GM12874 (cell line): ENCODE data around the gene ADRA2B.

ENCODE experiments used
- TF ChIP-seq, protein P1 (sequence below): IDR thresholded peaks from 2 replicates; pipeline ENCODE4 v1.5.1; 2011; ENCODE audit warnings: low read depth, mild to moderate bottlenecking, control low read depth, low read length, moderate library complexity; ENCODE audit not compliant: insufficient read depth

ADRA2B gene

DNA sequence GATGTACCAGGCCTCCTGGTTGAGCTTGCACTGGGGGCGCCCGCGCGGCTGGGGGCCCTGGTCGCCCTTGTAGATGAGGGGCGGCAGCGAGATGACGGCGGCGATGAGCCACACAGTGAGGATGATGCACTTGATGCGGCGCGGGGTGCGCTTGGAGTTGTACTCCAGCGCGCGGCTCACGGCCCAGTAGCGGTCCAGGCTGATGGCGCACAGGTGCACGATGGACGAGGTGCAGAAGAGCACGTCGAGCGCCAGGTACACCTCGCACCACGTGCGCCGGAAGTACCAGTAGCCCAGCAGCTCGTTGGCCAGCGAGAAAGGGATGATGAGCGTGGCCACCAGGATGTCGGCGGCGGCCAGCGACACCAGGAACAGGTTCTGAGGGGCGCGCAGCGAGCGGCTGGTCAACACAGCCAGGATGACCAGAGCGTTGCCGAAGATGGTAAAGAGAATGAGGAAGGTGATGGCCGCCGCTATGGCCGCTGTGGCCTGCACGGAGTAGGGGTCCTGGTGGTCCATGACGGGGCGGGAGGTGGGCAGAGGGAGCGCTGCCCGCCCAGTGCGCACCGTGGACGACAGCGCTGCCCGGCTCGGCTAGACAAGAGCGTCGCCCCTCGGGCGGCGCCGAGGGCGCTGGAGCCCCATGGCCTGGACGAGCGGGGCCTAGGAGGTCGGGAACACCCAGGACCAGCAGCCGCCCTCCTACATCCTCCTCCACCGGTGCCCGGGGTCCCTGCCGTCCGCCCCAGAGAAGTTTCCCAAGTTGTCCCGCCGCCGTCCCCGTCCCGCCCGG, 544 bp downstream of the ADRA2B start:
- TF ChIP-seq, protein P1, sequence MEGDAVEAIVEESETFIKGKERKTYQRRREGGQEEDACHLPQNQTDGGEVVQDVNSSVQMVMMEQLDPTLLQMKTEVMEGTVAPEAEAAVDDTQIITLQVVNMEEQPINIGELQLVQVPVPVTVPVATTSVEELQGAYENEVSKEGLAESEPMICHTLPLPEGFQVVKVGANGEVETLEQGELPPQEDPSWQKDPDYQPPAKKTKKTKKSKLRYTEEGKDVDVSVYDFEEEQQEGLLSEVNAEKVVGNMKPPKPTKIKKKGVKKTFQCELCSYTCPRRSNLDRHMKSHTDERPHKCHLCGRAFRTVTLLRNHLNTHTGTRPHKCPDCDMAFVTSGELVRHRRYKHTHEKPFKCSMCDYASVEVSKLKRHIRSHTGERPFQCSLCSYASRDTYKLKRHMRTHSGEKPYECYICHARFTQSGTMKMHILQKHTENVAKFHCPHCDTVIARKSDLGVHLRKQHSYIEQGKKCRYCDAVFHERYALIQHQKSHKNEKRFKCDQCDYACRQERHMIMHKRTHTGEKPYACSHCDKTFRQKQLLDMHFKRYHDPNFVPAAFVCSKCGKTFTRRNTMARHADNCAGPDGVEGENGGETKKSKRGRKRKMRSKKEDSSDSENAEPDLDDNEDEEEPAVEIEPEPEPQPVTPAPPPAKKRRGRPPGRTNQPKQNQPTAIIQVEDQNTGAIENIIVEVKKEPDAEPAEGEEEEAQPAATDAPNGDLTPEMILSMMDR: no peak

DNA sequence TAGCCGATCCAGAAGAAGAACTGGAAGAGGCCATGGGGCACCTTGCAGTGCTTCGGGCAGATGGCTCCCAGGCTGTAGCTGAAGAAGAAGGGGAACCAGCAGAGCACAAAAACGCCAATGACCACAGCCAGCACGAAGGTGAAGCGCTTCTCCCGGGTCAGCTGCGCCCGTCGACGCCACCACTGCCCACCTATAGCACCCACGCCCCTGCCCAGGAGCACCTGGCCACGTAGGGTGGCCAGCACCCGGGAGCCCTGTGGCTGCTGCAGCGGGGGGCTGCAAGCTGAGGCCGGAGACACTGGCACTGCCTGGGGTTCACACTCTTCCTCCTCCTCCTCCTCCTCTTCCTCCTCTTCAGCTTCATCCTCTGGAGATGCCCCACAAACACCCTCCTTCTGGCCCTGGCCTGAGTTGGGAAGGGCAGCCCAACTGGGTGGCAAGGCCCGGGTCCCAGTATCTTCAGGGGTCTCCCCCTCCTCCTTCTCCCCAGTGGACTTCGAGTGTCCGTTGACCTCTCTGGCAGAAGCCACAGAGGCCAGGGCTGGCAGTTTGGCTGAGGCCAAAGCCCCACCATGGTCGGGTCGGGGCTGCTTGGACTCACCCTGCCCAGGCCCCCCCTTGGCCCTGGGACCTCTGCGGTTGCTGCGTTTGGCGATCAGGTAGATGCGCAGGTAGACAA, 1.3 kb downstream of the ADRA2B start:
- TF ChIP-seq, protein P1: no peak

DNA sequence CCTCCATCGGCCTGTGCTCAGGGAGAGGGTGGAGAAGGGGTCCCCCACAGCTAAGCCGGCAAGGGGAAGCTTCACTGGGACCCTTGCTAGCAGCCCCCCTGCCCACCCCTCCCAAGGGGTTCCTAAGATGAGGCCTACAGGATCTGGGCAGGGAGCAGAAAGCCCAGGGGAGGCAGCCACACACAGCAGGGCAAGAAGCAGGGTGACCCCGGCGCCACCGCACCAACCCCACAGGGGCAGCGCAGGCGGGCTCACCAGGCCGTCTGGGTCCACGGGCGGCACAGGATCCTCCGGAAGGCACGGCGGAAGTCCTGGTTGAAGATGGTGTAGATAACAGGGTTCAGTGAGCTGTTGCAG, 1.8 kb downstream of the ADRA2B start:
- TF ChIP-seq, protein P1: no peak

DNA sequence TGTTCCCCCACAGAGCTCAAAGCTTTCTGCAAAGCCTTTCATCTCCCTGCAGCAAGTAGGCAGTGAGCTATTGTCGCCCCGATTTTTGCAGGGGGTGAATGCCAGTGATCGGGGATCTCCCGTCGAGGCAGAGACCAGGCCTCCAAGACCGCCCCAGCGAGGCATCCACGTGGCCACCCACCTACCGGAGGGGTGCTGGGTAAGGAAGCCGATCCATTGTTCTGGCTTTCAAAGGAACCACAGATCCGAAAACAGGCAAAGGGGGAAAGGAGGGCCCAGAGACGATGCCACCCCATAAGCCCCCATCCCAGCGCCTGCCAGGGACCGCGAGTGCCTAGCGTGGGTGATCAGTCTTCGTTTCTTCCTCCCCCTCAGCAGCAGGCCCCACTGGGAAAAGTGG, 2.4 kb downstream of the ADRA2B start:
- TF ChIP-seq, protein P1: no peak

DNA sequence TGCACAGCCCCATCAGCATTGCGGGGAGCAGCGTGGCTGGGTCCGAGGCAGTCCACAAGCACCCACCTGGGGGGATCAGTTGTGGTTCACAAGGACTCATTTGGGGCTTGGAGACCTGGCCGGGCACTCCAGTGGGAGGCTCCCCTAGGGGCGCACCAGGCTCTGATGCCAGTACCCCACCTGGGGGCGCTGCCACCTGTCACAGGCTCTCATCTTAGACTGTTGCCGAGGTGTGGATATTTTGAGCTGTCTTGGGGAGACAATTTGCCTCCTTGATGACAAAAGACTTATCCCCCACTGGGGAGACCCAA, 3.0 kb downstream of the ADRA2B start:
- TF ChIP-seq, protein P1: peak; percentile 55

DNA sequence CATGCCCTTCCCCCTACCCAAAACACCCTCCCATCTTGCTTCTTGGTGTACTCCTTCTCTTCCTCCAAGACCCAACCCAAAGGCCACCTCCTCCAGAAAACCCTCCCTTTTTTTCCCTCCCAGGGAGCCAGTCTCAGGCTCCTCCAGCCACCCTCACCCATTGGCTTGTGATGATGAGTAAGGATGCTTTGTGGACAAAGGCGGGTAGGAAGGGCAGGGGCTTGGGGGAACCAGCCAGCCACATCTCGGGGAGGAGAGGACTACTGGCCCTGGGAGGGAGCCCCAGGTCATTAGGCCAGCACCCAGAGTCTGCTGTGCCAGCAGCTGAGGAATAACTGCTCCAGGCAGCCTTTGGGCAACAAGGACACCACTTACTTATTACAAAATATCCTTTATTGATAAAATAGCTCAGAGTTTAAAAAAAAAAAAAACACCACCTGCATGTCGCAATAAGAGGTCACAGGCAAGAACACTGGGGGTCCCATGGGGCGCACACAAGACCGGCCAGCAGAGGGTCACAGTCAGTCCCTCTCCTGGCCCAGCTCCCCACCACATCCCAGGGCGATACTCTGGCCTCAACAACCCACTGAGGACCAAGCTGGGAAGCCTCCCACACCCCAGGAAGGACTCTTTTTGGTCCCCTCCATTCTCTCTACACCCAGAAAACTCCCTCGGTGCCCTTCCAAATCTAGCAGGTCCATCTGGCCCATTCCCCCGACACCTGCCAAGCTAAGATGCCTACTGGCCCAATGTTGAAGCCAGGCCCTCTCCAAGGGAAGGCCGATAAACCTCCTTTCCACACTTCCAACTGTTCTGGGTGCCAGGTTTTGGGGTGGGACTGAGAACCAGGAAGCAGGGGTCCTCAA, 3.6 kb downstream of the ADRA2B start:
- TF ChIP-seq, protein P1: no peak

DNA sequence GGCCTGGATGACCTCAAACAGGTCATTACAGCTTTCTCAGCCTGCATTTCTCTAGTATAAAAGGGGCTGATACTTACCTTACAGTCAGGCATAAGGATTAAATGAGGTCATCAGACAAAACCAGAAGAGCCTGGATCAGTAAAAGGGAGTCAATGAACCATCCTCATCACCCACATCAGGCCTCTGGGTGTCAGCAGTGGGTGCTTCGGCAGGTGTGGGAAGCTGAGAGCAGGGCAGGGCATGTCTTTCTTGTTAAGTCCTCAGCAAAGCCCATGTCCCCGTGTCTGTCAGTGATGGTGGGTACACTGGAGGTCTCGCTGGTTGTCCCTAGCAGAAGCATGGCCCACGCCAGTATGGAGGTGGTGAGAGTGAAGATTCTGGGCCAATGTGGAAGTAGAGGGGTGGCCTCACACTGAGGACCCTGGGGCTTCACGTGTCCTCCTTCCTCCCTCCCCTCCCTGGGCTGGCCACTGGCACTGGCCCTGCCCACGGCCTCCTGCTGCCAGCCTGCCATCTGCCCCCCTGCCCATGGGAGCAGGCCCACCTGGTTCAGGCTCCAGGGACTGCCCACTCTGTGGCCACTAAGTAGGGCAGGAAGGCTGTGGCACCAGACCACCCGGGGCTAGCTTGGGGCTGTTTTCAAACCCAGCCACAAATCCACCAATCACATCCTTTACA, 4.4 kb downstream of the ADRA2B start:
- TF ChIP-seq, protein P1: no peak
